A549 (cell line): Measurements from ENCODE around the gene FCHO2. TPM values are rescaled to one million over a fixed set of nuclear protein-coding genes. Genes with fewer than 3 reads are reported as not detected.
A peak's percentile ranks its signal among the peaks of the same experiment; 100 is the strongest.

Experiments used
- ATAC-seq, 2 experiments: fragments of 200-7000 bp in 1 of 2; fragments of >200 bp in 1 of 2; cut with Nextera tagmentation in 1 of 2; cut with Tn5 transposase in 1 of 2; 3 replicates each; pipeline versions ENCODE4 v1.8.0 to v1.9.1; 2018 to 2020; ENCODE audit warnings: mild to moderate bottlenecking in 1 of 2, moderate library complexity in 1 of 2
- CTCF ChIA-PET: fragments of 300-600 bp; sonication (Branson Sonifier 250); formaldehyde crosslinking; extraction: SDS; loops from one replicate; lab custom pipeline; 2021; ENCODE audit warnings: antibody characterized with exemption, inconsistent platforms; lab: Yijun Ruan, JAX
- POLR2A ChIA-PET: fragments of 350-600 bp; formaldehyde crosslinking; extraction: SDS; loops from one replicate; lab custom pipeline; 2021; ENCODE audit warnings: antibody characterized with exemption, inconsistent platforms; lab: Yijun Ruan, JAX
- DNase-seq, 2 experiments: peaks; one replicate each; pipeline versions ENCODE4 v3.0.0 to v3.0.0-alpha.2; 2011 to 2016; ENCODE audit warnings: low read depth in 1 of 2, low spot score in 1 of 2
- FAIRE-seq: peaks from 2 replicates; lab custom pipeline; 2011; peaks lifted over from hg19 to GRCh38; lab: Jason Lieb, UNC
- H3K27ac ChIP-seq, 2 experiments: fragments of >200 bp; sonication (Bioruptor Twin); formaldehyde crosslinking; 3 replicates each; pipeline ENCODE4 v1.5.1; 2016 to 2017
- H3K4me1 ChIP-seq: fragments of >200 bp; sonication (Bioruptor Twin); formaldehyde crosslinking; 3 replicates; pipeline ENCODE4 v1.6.1; 2016
- H3K4me2 ChIP-seq: fragments of >200 bp; sonication (Bioruptor Twin); formaldehyde crosslinking; 3 replicates; pipeline ENCODE4 v1.6.1; 2016
- H3K4me3 ChIP-seq: fragments of >200 bp; sonication (Bioruptor Twin); formaldehyde crosslinking; 3 replicates; pipeline ENCODE4 v1.5.1; 2016
- H3K9me3 ChIP-seq: fragments of >200 bp; sonication (Bioruptor Twin); formaldehyde crosslinking; 3 replicates; pipeline ENCODE4 v1.6.1; 2016
- CEBPB ChIP-seq, 2 experiments: fragments of >200 bp in 1 of 2; sonication (Bioruptor Twin) in 1 of 2; formaldehyde crosslinking in 1 of 2; IDR thresholded peaks; 2 replicates each; pipeline ENCODE4 v1.6.1; 2012 to 2016
- EHMT2 ChIP-seq: fragments of 200-600 bp; sonication (generic); IDR thresholded peaks from 2 replicates; pipeline ENCODE4 v1.6.1; 2016; ENCODE audit warnings: antibody characterized with exemption, low read depth, mild to moderate bottlenecking, moderate library complexity
- ESRRA ChIP-seq: fragments of 150-350 bp; IDR thresholded peaks from 2 replicates; pipeline ENCODE4 v1.6.1; 2014; ENCODE audit warnings: mild to moderate bottlenecking, low read length, borderline replicate concordance
- FOXS1 ChIP-seq: fragments of 250-450 bp; sonication (Bioruptor Pico); IDR thresholded peaks from 2 replicates; pipeline ENCODE4 v1.5.0; 2020; ENCODE audit warnings: mild to moderate bottlenecking, moderate library complexity
- HDAC2 ChIP-seq: fragments of 200-600 bp; sonication (generic); IDR thresholded peaks from 2 replicates; pipeline ENCODE4 v1.6.1; 2016
- HOXA7 ChIP-seq: fragments of 250-450 bp; sonication (Bioruptor Pico); IDR thresholded peaks from 2 replicates; pipeline ENCODE4 v1.5.0; 2020; ENCODE audit warnings: mild to moderate bottlenecking, moderate library complexity
- JUN ChIP-seq, 2 experiments: fragments of >200 bp; sonication (Bioruptor Twin); formaldehyde crosslinking; IDR thresholded peaks; 2 replicates in 1 of 2; 3 replicates in 1 of 2; pipeline ENCODE4 v1.6.1; 2016 to 2017
- KDM1A ChIP-seq: fragments of 200-600 bp; sonication (generic); IDR thresholded peaks from 2 replicates; pipeline ENCODE4 v1.6.1; 2016; ENCODE audit warnings: low read depth, mild to moderate bottlenecking
- MAX ChIP-seq: IDR thresholded peaks from 2 replicates; pipeline ENCODE4 v1.6.1; 2012
- NR3C1 ChIP-seq: fragments of >200 bp; sonication (Bioruptor Twin); formaldehyde crosslinking; IDR thresholded peaks from 3 replicates; pipeline ENCODE4 v1.6.1; 2017
- PBX3 ChIP-seq: IDR thresholded peaks from 2 replicates; pipeline ENCODE4 v1.6.1; 2012
- POLR2A ChIP-seq: IDR thresholded peaks from 2 replicates; pipeline ENCODE4 v1.6.1; 2012; ENCODE audit warnings: mild to moderate bottlenecking, low read length
- TFCP2L1 ChIP-seq: fragments of 250-450 bp; sonication (Bioruptor Pico); IDR thresholded peaks from 2 replicates; pipeline ENCODE4 v1.5.0; 2021; ENCODE audit warnings: mild to moderate bottlenecking
- ZFP36 ChIP-seq: fragments of 450-650 bp; IDR thresholded peaks from 2 replicates; pipeline ENCODE4 v1.6.1; 2014; ENCODE audit warnings: borderline replicate concordance; ENCODE audit not compliant: partially characterized antibody
- WGBS: methylation state at CpG from one replicate; pipeline ENCODE4 v1.1.6; 2017; ENCODE audit errors: missing lambda C conversion rate; 5-methylcytosine and 5-hydroxymethylcytosine counted together
- polyA plus RNA-seq, 4 experiments: library from polyadenylated mRNA; depleted of rRNA in 3 of 4; stranded (reverse); fragments of >200 nt; fragmentation: RNase III in 1 of 4; extraction: RNeasy Plus Mini Kit Qiagen cat#74134 plus additional on column Dnase treatment in 1 of 4; gene quantifications; 2 replicates in 3 of 4; 3 replicates in 1 of 4; pipeline ENCODE4 v1.2.3, GENCODE V29; 2011 to 2017
- TF ChIP-seq, protein P1 (sequence below): fragments of >200 bp; sonication (Bioruptor Twin); formaldehyde crosslinking; IDR thresholded peaks from 3 replicates; pipeline ENCODE4 v1.6.1; 2016

Gene FCHO2
- polyA plus RNA-seq, 2 of the 4 experiments (the other 2 are of a cell fraction), result 9.1 to 14.9 TPM

GRCh38 chr5:73120222-73121118, 164.6 kb downstream of the FCHO2 start, which contains the start of gene TMEM171:
TMEM171 (plus strand) TSS chr5:73120575; CDS start chr5:73123374, 2,799 bp downstream.
- WGBS, result 2% methylated on average over 41 of the region's 94 CpGs
- peaks cover 27% of the 10 kb centered on the region for H3K4me1 ChIP-seq
- ATAC-seq (peak; percentile 75 to 90), DNase-seq (peak; percentile 36 to 54), FAIRE-seq (no peak)
- no peaks in the 10 kb centered on the region for H3K9me3 ChIP-seq
- ChIA-PET POLR2A (no interaction called here), CTCF (interaction anchor here (0.9 to 2.2 kb wide), 4 partner anchors 13 to 331 kb away, joined by 3 to 7 read pairs (median 4); no protein-coding TSS in a partner anchor)
- peak within 1 kb of the TSS; percentile 45 for H3K4me3 ChIP-seq
- H3K27ac ChIP-seq, result peak within 1 kb of the TSS; percentile 66 to 90
- TF ChIP-seq MAX, result peak; percentile 53; the same call in 1 of the 2 replicates
- TF ChIP-seq JUN (IDR thresholded peaks at IDR 0.05), result peak in 1 of 2 experiments; percentile 40; a peak in 1 of 5 replicates
- no peak for TF ChIP-seq FOXS1 (CRISPR knock-in tag)
- no peak for TF ChIP-seq TFCP2L1
- peak; percentile 60; the same call in 1 of the 2 replicates for TF ChIP-seq POLR2A
- no peak for TF ChIP-seq HDAC2
- no peak for TF ChIP-seq ESRRA
- TF ChIP-seq NR3C1, result no peak
- peak within 1 kb of the TSS; percentile 92 for H3K4me2 ChIP-seq

GRCh38 chr5:73121119-73121463, 165.2 kb downstream of the FCHO2 start:
- no peak for TF ChIP-seq PBX3
- TF ChIP-seq, protein P1, sequence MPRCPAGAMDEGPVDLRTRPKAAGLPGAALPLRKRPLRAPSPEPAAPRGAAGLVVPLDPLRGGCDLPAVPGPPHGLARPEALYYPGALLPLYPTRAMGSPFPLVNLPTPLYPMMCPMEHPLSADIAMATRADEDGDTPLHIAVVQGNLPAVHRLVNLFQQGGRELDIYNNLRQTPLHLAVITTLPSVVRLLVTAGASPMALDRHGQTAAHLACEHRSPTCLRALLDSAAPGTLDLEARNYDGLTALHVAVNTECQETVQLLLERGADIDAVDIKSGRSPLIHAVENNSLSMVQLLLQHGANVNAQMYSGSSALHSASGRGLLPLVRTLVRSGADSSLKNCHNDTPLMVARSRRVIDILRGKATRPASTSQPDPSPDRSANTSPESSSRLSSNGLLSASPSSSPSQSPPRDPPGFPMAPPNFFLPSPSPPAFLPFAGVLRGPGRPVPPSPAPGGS, result no peak
- no peak for TF ChIP-seq EHMT2
- no peak for TF ChIP-seq HOXA7 (CRISPR knock-in tag)
- WGBS, result 52% methylated on average over 6 of the region's 6 CpGs
- Histone ChIP-seq H3K9me3 (no peaks in the 10 kb centered on the region), H3K4me3 (peak overlapping the region; percentile 45), H3K4me2 (peak overlapping the region; percentile 92), H3K4me1 (peaks cover 20% of the 10 kb centered on the region), H3K27ac (peak overlapping the region; percentile 66 to 90; a peak in 4 of 6 replicates)
- ChIA-PET CTCF (interaction anchor here (0.9 to 2.2 kb wide), 3 partner anchors 12 to 80 kb away, joined by 3 to 7 read pairs (median 3); no protein-coding TSS in a partner anchor), POLR2A (no interaction called here)
- no peak for ATAC-seq
- FAIRE-seq, result no peak
- DNase-seq, result no peak

GRCh38 chr5:73122875-73123810, 167.3 kb downstream of the FCHO2 start:
- no peak for TF ChIP-seq MAX
- TF ChIP-seq CEBPB (IDR thresholded peaks at IDR 0.05), result no peak
- no peak for TF ChIP-seq HOXA7 (CRISPR knock-in tag)
- no peak for TF ChIP-seq ZFP36
- no peak for TF ChIP-seq KDM1A
- ATAC-seq (no peak), FAIRE-seq (no peak), DNase-seq (no peak)
- H3K27ac ChIP-seq, result no peak overlapping the region
- no peaks in the 10 kb centered on the region for H3K9me3 ChIP-seq
- ChIA-PET POLR2A (no interaction called here), CTCF (interaction anchor here (0.7 to 2.6 kb wide), 4 partner anchors 9 to 94 kb away, joined by 3 to 11 read pairs (median 8); no protein-coding TSS in a partner anchor)
- 84% methylated on average over 16 of the region's 19 CpGs for WGBS
- H3K4me2 ChIP-seq, result no peak overlapping the region
- H3K4me1 ChIP-seq, result peaks cover 17% of the 10 kb centered on the region
- no peak overlapping the region for H3K4me3 ChIP-seq
